NCI-H460 (cell line): ENCODE results near the gene SECTM1. TPM values are rescaled to one million over a fixed set of nuclear protein-coding genes. Genes with fewer than 3 reads are reported as not detected.

Experiments
- total RNA-seq: library from RNA; depleted of rRNA; stranded (reverse); fragments of >200 nt; shearing (Covaris generic); gene quantifications from 2 replicates; pipeline ENCODE4 v1.2.3, GENCODE V29; 2014; rRNA removed

SECTM1 gene
- total RNA-seq, 1 experiment from 2014 or later, result 13.0 TPM

Other genes with a start within 250 kb of the SECTM1 start
- 53.8 and 54.7 TPM in 2 replicates for gene FASN, start 235.5 kb downstream of the SECTM1 start, total RNA-seq
- gene CCDC57, start 120.9 kb downstream of the SECTM1 start, total RNA-seq, result 21.2 and 21.3 TPM in 2 replicates
- 217 and 220 TPM in 2 replicates for gene SLC16A3, start 104.7 kb downstream of the SECTM1 start, total RNA-seq
- gene CSNK1D, start 60.1 kb downstream of the SECTM1 start, total RNA-seq, result 26.6 and 31.6 TPM in 2 replicates
- 0.32 TPM in 1 of 2 replicates, not detected in the other for gene CD7, start 16.2 kb downstream of the SECTM1 start, total RNA-seq
- gene TEX19, start 25.5 kb upstream of the SECTM1 start, total RNA-seq, result 0.20 and 0.57 TPM in 2 replicates
- not detected in 2 replicates for gene UTS2R, start 38.0 kb upstream of the SECTM1 start, total RNA-seq
- gene HEXD, start 84.6 kb upstream of the SECTM1 start, total RNA-seq, result 8.8 and 14.1 TPM in 2 replicates
- 30.8 and 31.7 TPM in 2 replicates for gene OGFOD3, start 84.8 kb upstream of the SECTM1 start, total RNA-seq
- 39.5 TPM in 2 replicates for gene CYBC1, start 117.0 kb upstream of the SECTM1 start, total RNA-seq
- gene NARF, start 125.0 kb upstream of the SECTM1 start, total RNA-seq, result 26.6 and 37.7 TPM in 2 replicates
- gene FOXK2, start 186.0 kb upstream of the SECTM1 start, total RNA-seq, result 43.9 and 45.9 TPM in 2 replicates